ENCODE data around the gene CRYBA2. TPM values are rescaled to one million over a fixed set of nuclear protein-coding genes. Genes with fewer than 3 reads are reported as not detected.

CRYBA2 gene
- total and polyA plus RNA-seq, 11 donors, result not detected

DNA sequence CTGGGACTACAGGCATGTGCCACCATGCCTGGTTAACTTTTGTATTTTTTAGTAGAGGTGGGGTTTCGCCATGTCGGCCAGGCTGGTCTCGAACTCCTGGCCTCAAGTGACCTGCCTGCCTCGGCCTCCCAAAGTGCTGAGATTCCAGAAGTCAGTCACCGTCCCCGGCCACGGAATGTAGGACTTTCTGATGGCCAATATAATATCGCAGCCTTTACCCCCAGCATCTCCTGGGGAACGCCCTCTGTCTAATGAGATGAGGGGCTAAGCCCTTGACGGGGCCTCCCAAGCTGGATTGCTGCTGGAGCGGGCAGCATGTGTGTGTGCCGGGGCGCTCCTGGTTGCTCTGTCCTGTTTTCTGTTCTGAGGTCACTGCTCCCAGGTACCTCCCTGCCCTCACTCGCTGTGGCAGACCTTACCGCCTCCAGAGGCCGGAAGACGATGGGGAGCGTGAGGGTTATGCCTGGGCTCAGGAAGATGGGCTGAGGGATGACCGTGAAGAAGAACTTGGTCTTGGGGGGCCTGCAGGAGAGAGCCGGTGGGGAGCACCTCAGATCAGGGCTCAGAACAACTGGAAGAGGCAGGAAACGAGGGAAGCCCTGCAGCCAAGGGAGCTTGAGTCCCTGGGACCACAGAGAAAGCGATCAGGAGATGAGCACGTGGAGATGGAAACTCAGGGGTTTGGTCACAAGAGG lies 39.0 kb upstream of the CRYBA2 start:
- Histone ChIP-seq H3K4me3 (no peak overlapping the region), H3K27me3 (peaks cover 8 to 62% (median 20%) of the 10 kb centered on the region in 9 donors), H3K36me3 (no peaks in the 10 kb centered on the region), H3K4me1 (no peaks in the 10 kb centered on the region), H3K27ac (no peak overlapping the region), H3K9me3 (no peaks in the 10 kb centered on the region)
- DNase-seq, result no peak
- WGBS, 4 donors, result 79 to 83% (median 82%) methylated on average over 23 of the region's 23 CpGs
- ATAC-seq, result no peak
- intact Hi-C loops (cut with DNase I), result no loop called here
- TF ChIP-seq, protein P1, sequence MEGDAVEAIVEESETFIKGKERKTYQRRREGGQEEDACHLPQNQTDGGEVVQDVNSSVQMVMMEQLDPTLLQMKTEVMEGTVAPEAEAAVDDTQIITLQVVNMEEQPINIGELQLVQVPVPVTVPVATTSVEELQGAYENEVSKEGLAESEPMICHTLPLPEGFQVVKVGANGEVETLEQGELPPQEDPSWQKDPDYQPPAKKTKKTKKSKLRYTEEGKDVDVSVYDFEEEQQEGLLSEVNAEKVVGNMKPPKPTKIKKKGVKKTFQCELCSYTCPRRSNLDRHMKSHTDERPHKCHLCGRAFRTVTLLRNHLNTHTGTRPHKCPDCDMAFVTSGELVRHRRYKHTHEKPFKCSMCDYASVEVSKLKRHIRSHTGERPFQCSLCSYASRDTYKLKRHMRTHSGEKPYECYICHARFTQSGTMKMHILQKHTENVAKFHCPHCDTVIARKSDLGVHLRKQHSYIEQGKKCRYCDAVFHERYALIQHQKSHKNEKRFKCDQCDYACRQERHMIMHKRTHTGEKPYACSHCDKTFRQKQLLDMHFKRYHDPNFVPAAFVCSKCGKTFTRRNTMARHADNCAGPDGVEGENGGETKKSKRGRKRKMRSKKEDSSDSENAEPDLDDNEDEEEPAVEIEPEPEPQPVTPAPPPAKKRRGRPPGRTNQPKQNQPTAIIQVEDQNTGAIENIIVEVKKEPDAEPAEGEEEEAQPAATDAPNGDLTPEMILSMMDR (IDR thresholded peaks at IDR 0.05), result no peak
- TF ChIP-seq POLR2A (IDR thresholded peaks at IDR 0.05), result no peak

DNA sequence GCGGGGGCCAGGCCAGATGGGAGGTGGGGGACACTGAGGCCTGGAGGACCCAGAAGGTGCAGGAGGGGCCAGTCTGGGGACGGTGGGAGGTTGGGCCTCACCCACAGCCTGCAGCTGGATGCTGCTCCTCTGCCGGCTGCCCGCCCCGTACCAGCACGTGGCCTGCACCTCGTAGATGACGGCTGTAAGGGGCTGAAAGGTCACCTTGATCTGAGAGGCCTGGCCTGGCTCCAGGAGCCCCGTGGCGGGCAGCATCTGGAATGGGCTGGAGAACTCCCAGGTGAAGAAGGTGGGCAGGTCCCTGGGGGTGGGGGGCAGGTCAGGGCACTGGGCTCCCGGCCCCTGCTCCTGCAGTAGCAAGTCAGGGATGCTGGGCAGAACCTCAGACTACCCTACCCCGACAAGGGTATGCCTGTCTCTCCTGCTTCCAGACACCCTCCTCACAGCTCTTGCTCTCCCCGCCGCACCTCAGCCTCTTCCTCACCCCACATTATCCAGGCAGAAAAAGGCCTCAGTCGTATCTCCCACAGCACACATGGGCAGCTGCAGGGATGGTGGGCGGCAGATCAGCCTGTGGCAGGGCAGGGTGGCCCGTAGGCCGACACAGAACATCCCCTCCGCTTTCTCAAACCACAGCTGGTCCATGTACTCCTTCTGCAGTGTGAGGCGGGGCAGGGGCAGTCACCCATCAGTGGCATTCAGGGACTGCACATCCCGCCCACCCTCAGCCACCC lies 38.0 kb upstream of the CRYBA2 start:
- intact Hi-C loops (cut with DNase I), result no loop called here
- TF ChIP-seq, protein P1 (IDR thresholded peaks at IDR 0.05), result no peak
- TF ChIP-seq POLR2A (IDR thresholded peaks at IDR 0.05), result no peak
- Histone ChIP-seq H3K4me3 (no peak overlapping the region), H3K4me1 (no peaks in the 10 kb centered on the region), H3K27me3 (peaks cover 8 to 54% (median 20%) of the 10 kb centered on the region in 9 donors), H3K27ac (no peak overlapping the region), H3K36me3 (no peaks in the 10 kb centered on the region), H3K9me3 (no peaks in the 10 kb centered on the region)
- no peak for DNase-seq
- no peak for ATAC-seq
- 59 to 64% (median 61%) methylated on average over 13 to 21 of the region's 21 CpGs for WGBS, 4 donors

DNA sequence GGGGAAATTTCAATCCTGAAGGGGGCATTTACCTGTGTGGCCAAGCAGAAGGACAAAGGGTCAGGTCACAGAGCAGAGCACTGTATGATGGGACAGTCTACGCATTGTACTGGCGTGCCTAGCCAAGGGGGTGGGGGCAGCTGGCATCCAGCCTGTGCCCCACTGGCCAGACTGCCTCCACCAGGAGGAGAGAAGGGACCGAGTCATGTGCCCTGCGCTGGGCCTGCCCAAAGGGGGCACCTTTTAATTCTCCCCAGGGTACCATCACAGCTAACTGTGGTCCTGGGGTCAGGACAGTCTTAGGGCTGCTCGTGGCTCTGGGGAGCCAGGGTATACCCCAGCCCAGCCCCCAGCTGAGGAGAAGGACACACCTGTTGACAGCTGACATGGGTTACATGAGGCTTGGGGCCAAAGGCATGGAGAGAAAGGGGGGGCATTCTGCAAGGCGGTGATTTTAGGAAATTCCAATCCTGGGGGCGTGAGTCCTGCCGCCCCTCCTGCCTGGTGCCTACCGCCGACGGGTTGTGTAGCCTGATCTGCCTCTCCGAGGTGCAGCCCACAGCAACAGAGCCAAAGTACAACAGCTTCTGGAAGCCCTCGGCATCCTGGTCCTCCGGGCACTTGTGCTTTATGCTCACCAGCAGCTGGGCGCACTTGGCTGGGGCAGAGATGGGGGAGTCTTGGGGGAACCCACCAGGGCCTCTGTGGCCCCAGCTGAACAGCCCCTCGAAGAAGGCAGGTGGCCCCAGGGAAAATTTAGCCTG lies 37.1 kb upstream of the CRYBA2 start:
- intact Hi-C loops (cut with DNase I), result no loop called here
- Histone ChIP-seq H3K27ac (no peak overlapping the region), H3K36me3 (no peaks in the 10 kb centered on the region), H3K4me3 (no peak overlapping the region), H3K27me3 (peaks cover 8 to 46% (median 20%) of the 10 kb centered on the region in 9 donors), H3K9me3 (no peaks in the 10 kb centered on the region), H3K4me1 (no peaks in the 10 kb centered on the region)
- DNase-seq (no peak), ATAC-seq (peak in 1 of 4 donors; percentile 9)
- WGBS, 4 donors, result 73 to 85% (median 76%) methylated on average over 14 to 16 of the region's 16 CpGs
- TF ChIP-seq, protein P1 (IDR thresholded peaks at IDR 0.05), result no peak
- no peak for TF ChIP-seq POLR2A (IDR thresholded peaks at IDR 0.05)

DNA sequence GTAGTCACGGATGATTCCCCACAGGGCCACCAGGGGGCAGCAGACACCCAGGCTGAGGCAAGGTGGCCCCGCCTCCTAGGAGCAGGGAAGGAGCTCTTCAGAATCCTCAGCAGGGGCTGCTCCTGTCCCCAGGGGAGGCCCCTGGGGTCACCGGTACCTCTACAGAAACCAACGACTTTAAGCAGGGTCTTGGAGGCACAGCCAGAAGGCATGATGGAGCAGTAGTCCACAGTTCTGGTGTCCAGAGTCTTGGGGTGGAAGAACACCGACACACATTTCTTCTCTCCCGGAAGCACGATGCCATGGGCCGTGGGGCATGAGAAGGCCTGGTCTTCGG lies 36.6 kb upstream of the CRYBA2 start:
- TF ChIP-seq, protein P1 (IDR thresholded peaks at IDR 0.05), result peak; percentile 88 to 98 (median 96)
- TF ChIP-seq POLR2A (IDR thresholded peaks at IDR 0.05), result no peak
- Histone ChIP-seq H3K4me3 (no peak overlapping the region), H3K36me3 (no peaks in the 10 kb centered on the region), H3K27ac (no peak overlapping the region), H3K27me3 (peaks cover 8 to 46% (median 20%) of the 10 kb centered on the region in 9 donors), H3K9me3 (no peaks in the 10 kb centered on the region), H3K4me1 (no peaks in the 10 kb centered on the region)
- ATAC-seq (peak in 3 of 4 donors; percentile 80 to 89 (median 85)), DNase-seq (peak; percentile 68 to 85 (median 77))
- 40 to 64% (median 43%) methylated on average over 6 to 9 of the region's 9 CpGs for WGBS, 4 donors
- intact Hi-C loops (cut with DNase I), result loop anchor here in 3 of 10 donors (1.0 to 10.0 kb wide), 3 partner anchors 125 to 127 kb away; no protein-coding TSS in a partner anchor
